B cell (primary cell): ENCODE data around the gene ASNS. TPM values are rescaled to one million over a fixed set of nuclear protein-coding genes. Genes with fewer than 3 reads are reported as not detected.

Experiments
- ATAC-seq: fragments of 200-7000 bp; cut with Tn5 transposase; one replicate; pipeline ENCODE4 v1.10.0; 2021; ENCODE audit warnings: low read depth, mild to moderate bottlenecking, moderate number of reproducible peaks, moderate library complexity
- CTCF ChIA-PET: fragments of 350-600 bp; sonication (Branson Sonifier 250); formaldehyde crosslinking; loops from one replicate; lab custom pipeline; 2021; ENCODE audit warnings: antibody characterized with exemption, inconsistent platforms; lab: Charles Lee
- POLR2A ChIA-PET: fragments of 350-600 bp; sonication (Branson Sonifier 250); formaldehyde crosslinking; loops from one replicate; lab custom pipeline; 2021; ENCODE audit warnings: antibody characterized with exemption; lab: Charles Lee
- DNase-seq: peaks from one replicate; pipeline ENCODE4 v3.0.0; 2013
- H2AFZ ChIP-seq: 2 replicates; pipeline ENCODE4 v1.6.1; 2012; ENCODE audit warnings: mild to moderate bottlenecking, low read depth, low read length; ENCODE audit not compliant: insufficient read depth, poor library complexity, severe bottlenecking
- H3K27ac ChIP-seq, 2 donors: 1 replicate in 1 of 2; 2 replicates in 1 of 2; pipeline ENCODE4 v1.5.1; 2012 to 2013; ENCODE audit warnings: low read length in 2 of 2, mild to moderate bottlenecking in 2 of 2, moderate library complexity in 1 of 2
- H3K27me3 ChIP-seq, 4 experiments: fragments of 200-600 bp in 1 of 4; sonication (generic) in 1 of 4; replicated peaks in 1 of 4; 1 replicate in 2 of 4; 2 replicates in 2 of 4; pipeline versions ENCODE4 v1.6.1 to v1.7.0; 2013 to 2016; ENCODE audit warnings: low read length in 3 of 4, mild to moderate bottlenecking in 2 of 4, mixed read lengths in 1 of 4, moderate library complexity in 1 of 4; ENCODE audit not compliant: insufficient read depth in 4 of 4, control insufficient read depth in 3 of 4; ENCODE audit errors: control extremely low read depth in 1 of 4
- H3K36me3 ChIP-seq, 2 experiments: replicated peaks in 1 of 2; 1 replicate in 1 of 2; 2 replicates in 1 of 2; pipeline versions ENCODE4 v1.6.1 to v1.7.1; 2013; ENCODE audit warnings: low read length in 1 of 2; ENCODE audit not compliant: insufficient read depth in 2 of 2, control insufficient read depth in 1 of 2; ENCODE audit errors: control extremely low read depth in 1 of 2, extremely low read depth in 1 of 2
- H3K4me1 ChIP-seq, 2 donors: fragments of 200-600 bp in 1 of 2; sonication (generic) in 1 of 2; 1 replicate in 1 of 2; 2 replicates in 1 of 2; pipeline versions ENCODE4 v1.5.1 to v1.6.1; 2013 to 2017; ENCODE audit warnings: low read length in 2 of 2; ENCODE audit not compliant: control insufficient read depth in 2 of 2, insufficient read depth in 2 of 2
- H3K4me2 ChIP-seq: replicated peaks from 2 replicates; pipeline ENCODE3; 2012; ENCODE audit warnings: mild to moderate bottlenecking, low read depth, low read length; ENCODE audit not compliant: poor library complexity, severe bottlenecking
- H3K4me3 ChIP-seq, 5 experiments: fragments of 200-600 bp in 1 of 5; sonication (generic) in 1 of 5; 1 replicate in 3 of 5; 2 replicates in 2 of 5; pipeline versions ENCODE4 v1.5.1 to v1.7.0; 2011 to 2016; ENCODE audit warnings: low read length in 4 of 5, mild to moderate bottlenecking in 4 of 5, low read depth in 2 of 5, control low read depth in 1 of 5, moderate library complexity in 1 of 5; ENCODE audit not compliant: insufficient read depth in 1 of 5; ENCODE audit errors: control extremely low read depth in 1 of 5, extremely low read depth in 1 of 5
- H3K79me2 ChIP-seq: fragments of 200-600 bp; sonication (generic); one replicate; pipeline ENCODE4 v1.6.0; 2016; ENCODE audit warnings: low read length; ENCODE audit not compliant: control insufficient read depth, insufficient read depth
- H3K9ac ChIP-seq: fragments of 200-600 bp; sonication (generic); 2 replicates; pipeline ENCODE4 v1.6.1; 2017; ENCODE audit warnings: mild to moderate bottlenecking, low read length, moderate library complexity
- H3K9me3 ChIP-seq, 3 donors: one replicate each; pipeline versions ENCODE4 v1.6.1 to v1.7.1; 2013; ENCODE audit warnings: low read length in 2 of 3; ENCODE audit not compliant: control insufficient read depth in 2 of 3, insufficient read depth in 1 of 3; ENCODE audit errors: control extremely low read depth in 1 of 3
- H4K20me1 ChIP-seq: 2 replicates; pipeline ENCODE4 v1.6.0; 2012; ENCODE audit warnings: mild to moderate bottlenecking, low read length; ENCODE audit not compliant: insufficient read depth, control insufficient read depth, poor library complexity, severe bottlenecking
- H3K27ac Mint-ChIP-seq: one replicate; pipeline ENCODE4 v1.8.0; 2021; ENCODE audit warnings: mixed read lengths
- H3K27me3 Mint-ChIP-seq: one replicate; pipeline ENCODE4 v1.8.0; 2021; ENCODE audit warnings: mixed read lengths
- H3K4me1 Mint-ChIP-seq: one replicate; pipeline ENCODE4 v1.8.0; 2021; ENCODE audit warnings: mixed read lengths
- H3K4me3 Mint-ChIP-seq: one replicate; pipeline ENCODE4 v1.8.0; 2021; ENCODE audit warnings: mixed read lengths
- H3K9me3 Mint-ChIP-seq: one replicate; pipeline ENCODE4 v1.8.0; 2022; ENCODE audit warnings: mixed read lengths; ENCODE audit not compliant: insufficient read depth
- CTCF ChIP-seq: fragments of 200-600 bp; IDR thresholded peaks from one replicate; pipeline ENCODE4 v1.8.0; 2022; ENCODE audit warnings: antibody characterized with exemption, mild to moderate bottlenecking
- EZH2 ChIP-seq: IDR thresholded peaks from 2 replicates; pipeline ENCODE4 v1.6.1; 2012; ENCODE audit warnings: borderline replicate concordance, low read depth, mild to moderate bottlenecking, moderate library complexity, low read length; ENCODE audit not compliant: insufficient read depth, poor library complexity, severe bottlenecking
- WGBS: methylation state at CpG from one replicate; pipeline ENCODE4 v1.1.5; 2013; ENCODE audit warnings: missing lambda C conversion rate; ENCODE audit not compliant: insufficient coverage; 5-methylcytosine and 5-hydroxymethylcytosine counted together
- intact Hi-C: fragments of 100-400 bp; cut with micrococcal nuclease; formaldehyde crosslinking; loops from one replicate; pipeline ENCODE4 v1.10.0; 2022
- polyA plus RNA-seq: library from polyadenylated mRNA; depleted of rRNA; stranded (reverse); fragments of >200 nt; gene quantifications from 2 replicates; pipeline ENCODE4 v1.2.3, GENCODE V29; 2012
- total RNA-seq, 2 donors: library from RNA; stranded (reverse); fragments of 120-200 nt in 1 of 2; gene quantifications; 1 replicate in 1 of 2; 2 replicates in 1 of 2; pipeline versions ENCODE4 v1.2.3 to v1.2.4, GENCODE V29; 2013 to 2022

ASNS gene
- total and polyA plus RNA-seq, 2 donors (not counting 1 experiment from before 2014, with no cell fraction given), result 24.2 TPM

DNA sequence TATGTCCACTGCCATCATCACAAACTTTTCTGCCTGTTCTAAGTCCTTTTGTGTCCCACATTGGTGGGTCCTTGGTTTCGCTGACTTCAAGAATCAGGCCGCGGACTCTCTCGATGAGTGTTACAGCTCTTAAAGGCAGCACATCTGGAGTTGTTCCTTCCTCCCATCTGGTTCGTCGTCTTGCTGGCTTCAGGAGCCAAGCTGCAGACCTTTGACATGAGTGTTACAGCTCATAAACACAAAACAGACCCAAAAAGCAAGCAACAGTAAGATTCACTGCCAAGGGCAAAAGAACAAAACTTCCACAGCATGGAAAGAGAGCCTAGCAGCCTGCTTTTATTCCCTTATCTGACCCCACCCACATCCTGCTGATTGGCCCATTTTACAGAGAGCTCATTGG, 30.2 kb downstream of the ASNS start:
- POLR2A ChIA-PET, result no interaction called here
- 93% methylated on average over 6 of the region's 6 CpGs for WGBS
- Histone ChIP-seq H3K4me2 (no peak overlapping the region), H3K36me3 (no peaks in the 10 kb centered on the region), H3K27me3 (peaks cover 0 to 3% (median 1%) of the 10 kb centered on the region in 4 experiments), H3K9ac (no peak overlapping the region), H3K79me2 (no peaks in the 10 kb centered on the region), H4K20me1 (no peaks in the 10 kb centered on the region), H2AFZ (no peak overlapping the region), H3K9me3 (peaks cover 0 to 9% (median 0%) of the 10 kb centered on the region in 3 donors), H3K4me1 (no peaks in the 10 kb centered on the region), H3K4me3 (no peak overlapping the region), H3K27ac (no peak overlapping the region)
- peaks cover 16% of the 10 kb centered on the region for H3K27me3 Mint-ChIP-seq
- CTCF ChIA-PET, result interaction anchor here (0.6 to 0.7 kb wide), 2 partner anchors 736 to 741 kb away, joined by 3 to 5 read pairs; no protein-coding TSS in a partner anchor
- no peaks in the 10 kb centered on the region for H3K4me1 Mint-ChIP-seq
- no peak overlapping the region for H3K27ac Mint-ChIP-seq
- DNase-seq (no peak), ATAC-seq (no peak)
- intact Hi-C loops, result loop anchor here (10.0 kb wide), 1 partner anchor 667 kb away; no protein-coding TSS in a partner anchor
- no peak overlapping the region for H3K4me3 Mint-ChIP-seq
- no peak for TF ChIP-seq EZH2
- no peak for TF ChIP-seq CTCF
- no peaks in the 10 kb centered on the region for H3K9me3 Mint-ChIP-seq

- Histone ChIP-seq H3K9me3 (no peaks in the 10 kb centered on the region), H3K4me3 (no peak overlapping the region), H3K4me2 (no peak overlapping the region), H3K4me1 (no peaks in the 10 kb centered on the region), H3K79me2 (no peaks in the 10 kb centered on the region), H3K27ac (no peak overlapping the region), H4K20me1 (no peaks in the 10 kb centered on the region), H2AFZ (peak overlapping the region; percentile 9), H3K9ac (no peak overlapping the region), H3K36me3 (no peaks in the 10 kb centered on the region), H3K27me3 (peaks cover 0 to 4% (median 3%) of the 10 kb centered on the region in 4 experiments)
- peak; percentile 51 for ATAC-seq
- POLR2A ChIA-PET, result no interaction called here
- CTCF ChIA-PET, result interaction anchor here (0.8 to 4.4 kb wide), 14 partner anchors 9 to 1919 kb away, joined by 3 to 60 read pairs (median 4); no protein-coding TSS in a partner anchor
- H3K4me3 Mint-ChIP-seq, result no peak overlapping the region
- no peaks in the 10 kb centered on the region for H3K9me3 Mint-ChIP-seq
- WGBS, result 77% methylated on average over 5 of the region's 12 CpGs
- intact Hi-C loops, result loop anchor here (1.0 kb wide), 1 partner anchor 731 kb away; no protein-coding TSS in a partner anchor
- peak; percentile 68 for DNase-seq
- TF ChIP-seq EZH2 (no peak), CTCF (peak; percentile 92)
- H3K4me1 Mint-ChIP-seq, result no peaks in the 10 kb centered on the region
- peaks cover 47% of the 10 kb centered on the region for H3K27me3 Mint-ChIP-seq
- H3K27ac Mint-ChIP-seq, result no peak overlapping the region
Observed at GRCh38 chr7:97835296-97836138, 36.7 kb downstream of the ASNS start.
